Skeletal muscle tissue (tissue), 4 donors: ENCODE results near the gene STEAP2. TPM values are rescaled to one million over a fixed set of nuclear protein-coding genes. Genes with fewer than 3 reads are reported as not detected.

ENCODE experiments used
- H3K27ac ChIP-seq: one replicate; pipeline ENCODE4 v1.7.0; 2013; ENCODE audit warnings: mild to moderate bottlenecking, low read depth, low read length, inconsistent platforms
- H3K27me3 ChIP-seq, 3 donors: one replicate each; pipeline ENCODE4 v1.7.0; 2013; ENCODE audit warnings: low read length in 3 of 3; ENCODE audit not compliant: control insufficient read depth in 3 of 3, insufficient read depth in 3 of 3
- H3K36me3 ChIP-seq, 3 donors: one replicate each; pipeline ENCODE4 v1.7.0; 2013; ENCODE audit warnings: low read length in 3 of 3; ENCODE audit not compliant: control insufficient read depth in 3 of 3, insufficient read depth in 3 of 3
- H3K4me1 ChIP-seq, 3 donors: one replicate each; pipeline ENCODE4 v1.7.0; 2013; ENCODE audit warnings: low read length in 3 of 3, mild to moderate bottlenecking in 3 of 3; ENCODE audit not compliant: control insufficient read depth in 3 of 3, insufficient read depth in 3 of 3
- H3K4me3 ChIP-seq, 3 donors: one replicate each; pipeline ENCODE4 v1.7.0; 2013; ENCODE audit warnings: low read length in 3 of 3
- H3K9ac ChIP-seq, 3 donors: one replicate each; pipeline ENCODE4 v1.7.0; 2013; ENCODE audit warnings: low read length in 3 of 3, mild to moderate bottlenecking in 3 of 3, moderate library complexity in 2 of 3, low read depth in 1 of 3
- H3K9me3 ChIP-seq, 3 donors: one replicate each; pipeline ENCODE4 v1.7.0; 2013; ENCODE audit warnings: low read length in 3 of 3; ENCODE audit not compliant: control insufficient read depth in 3 of 3
- total RNA-seq: library from RNA; depleted of rRNA; stranded (reverse); fragments of >200 nt; gene quantifications from one replicate; pipeline ENCODE4 v1.2.3, GENCODE V29; 2014
- donor health status: Osteomylitis.

Gene STEAP2
- total RNA-seq, 1 donor from 2014 or later = 2.6 TPM

DNA sequence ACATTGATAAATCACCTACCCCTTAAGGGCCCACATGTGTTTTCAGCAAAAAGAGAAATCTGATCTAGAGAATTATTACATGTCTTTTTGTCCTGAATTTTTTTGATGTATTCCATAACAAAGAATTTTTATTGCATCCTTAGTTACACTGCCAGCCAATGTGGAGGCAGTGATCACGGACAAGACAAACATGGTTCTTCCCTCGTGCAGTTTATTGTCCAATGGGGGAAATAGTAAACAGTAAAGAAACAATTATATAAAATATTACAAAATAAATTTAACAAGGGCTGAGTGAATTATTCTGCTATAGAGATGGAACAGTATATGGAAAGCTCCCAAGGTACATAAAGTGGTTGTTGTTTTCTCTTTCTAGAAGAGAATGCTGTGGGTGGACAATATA lies 2.0 kb downstream of the STEAP2 start:
- no peaks in the 10 kb centered on the region for H3K27me3 ChIP-seq
- peaks cover 3 to 8% (median 8%) of the 10 kb centered on the region in 3 donors for H3K4me1 ChIP-seq
- no peak overlapping the region for H3K4me3 ChIP-seq
- no peak overlapping the region for H3K9ac ChIP-seq
- H3K9me3 ChIP-seq = no peaks in the 10 kb centered on the region
- H3K36me3 ChIP-seq = no peaks in the 10 kb centered on the region
- no peak overlapping the region for H3K27ac ChIP-seq

GRCh38 chr7:90216080-90216674 lies 4.6 kb downstream of the STEAP2 start:
- Histone ChIP-seq H3K27me3 (no peaks in the 10 kb centered on the region), H3K9ac (no peak overlapping the region), H3K27ac (no peak overlapping the region)

DNA sequence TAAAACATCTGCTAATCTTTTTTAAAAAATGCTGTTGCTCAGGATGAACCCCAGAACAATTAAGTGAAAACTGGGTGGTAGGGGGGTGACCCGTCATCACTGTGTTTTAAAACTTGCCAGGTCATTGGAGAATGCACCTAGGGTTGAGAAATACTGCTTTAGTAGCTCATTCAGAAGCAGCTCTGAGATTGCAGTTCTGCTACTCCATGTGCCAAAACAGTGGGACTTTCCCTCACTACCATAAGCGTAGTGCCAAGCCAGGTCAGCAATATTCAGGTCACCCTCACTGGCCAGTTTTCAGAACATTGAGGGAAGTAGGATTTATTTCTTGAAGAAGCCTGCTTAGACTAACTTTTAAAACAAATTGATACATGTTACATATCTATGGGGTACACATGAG lies 5.2 kb downstream of the STEAP2 start:
- no peaks in the 10 kb centered on the region for H3K9me3 ChIP-seq
- no peak overlapping the region for H3K27ac ChIP-seq
- peaks cover 3 to 6% (median 3%) of the 10 kb centered on the region in 3 donors for H3K4me1 ChIP-seq
- no peak overlapping the region for H3K9ac ChIP-seq
- no peak overlapping the region for H3K4me3 ChIP-seq
- H3K36me3 ChIP-seq = no peaks in the 10 kb centered on the region
- no peaks in the 10 kb centered on the region for H3K27me3 ChIP-seq

More at GRCh38 chr7:90216080-90216674, 4.6 kb downstream of the STEAP2 start:
- Histone ChIP-seq H3K4me3 (no peak overlapping the region), H3K9me3 (no peaks in the 10 kb centered on the region), H3K4me1 (peaks cover 3 to 8% (median 5%) of the 10 kb centered on the region in 3 donors), H3K36me3 (no peaks in the 10 kb centered on the region)

DNA sequence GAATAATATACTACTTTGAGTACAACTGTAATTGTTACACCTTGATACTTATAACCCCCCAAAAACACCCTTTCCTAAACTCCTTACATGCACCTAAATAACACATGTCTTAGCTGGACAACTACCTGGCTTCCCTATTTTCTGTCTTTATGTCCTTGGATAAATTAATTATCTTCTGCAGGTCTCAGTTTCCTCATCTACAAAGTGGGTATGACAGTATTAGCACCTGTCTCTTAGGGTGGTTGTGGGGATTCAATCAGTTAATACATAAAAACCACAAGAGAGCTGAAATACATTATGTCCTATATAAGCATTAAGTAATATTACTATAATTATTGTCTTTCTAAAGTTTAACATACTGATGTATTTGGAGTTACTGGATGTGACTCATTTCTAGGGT lies 10.8 kb downstream of the STEAP2 start:
- Histone ChIP-seq H3K9me3 (no peaks in the 10 kb centered on the region), H3K4me3 (no peak overlapping the region), H3K27me3 (peaks cover 0 to 3% (median 0%) of the 10 kb centered on the region in 3 donors), H3K27ac (peak overlapping the region; percentile 57), H3K9ac (no peak overlapping the region), H3K4me1 (peaks cover 0 to 3% (median 0%) of the 10 kb centered on the region in 3 donors), H3K36me3 (no peaks in the 10 kb centered on the region)

GRCh38 chr7:90222811-90223725 lies 11.5 kb downstream of the STEAP2 start:
- no peak overlapping the region for H3K4me3 ChIP-seq
- peak overlapping the region; percentile 43 for H3K27ac ChIP-seq
- H3K36me3 ChIP-seq = no peaks in the 10 kb centered on the region
- no peak overlapping the region for H3K9ac ChIP-seq
- no peaks in the 10 kb centered on the region for H3K9me3 ChIP-seq
- peaks cover 0 to 3% (median 0%) of the 10 kb centered on the region in 3 donors for H3K4me1 ChIP-seq
- H3K27me3 ChIP-seq = peaks cover 0 to 3% (median 0%) of the 10 kb centered on the region in 3 donors

- no peaks in the 10 kb centered on the region for H3K36me3 ChIP-seq
- H3K9me3 ChIP-seq = no peaks in the 10 kb centered on the region
- no peak overlapping the region for H3K9ac ChIP-seq
- no peak overlapping the region for H3K4me3 ChIP-seq
- H3K27me3 ChIP-seq = peaks cover 0 to 3% (median 0%) of the 10 kb centered on the region in 3 donors
- no peak overlapping the region for H3K27ac ChIP-seq
- H3K4me1 ChIP-seq = peaks cover 0 to 3% (median 0%) of the 10 kb centered on the region in 3 donors
Measured at GRCh38 chr7:90224195-90224594, 12.7 kb downstream of the STEAP2 start.

DNA sequence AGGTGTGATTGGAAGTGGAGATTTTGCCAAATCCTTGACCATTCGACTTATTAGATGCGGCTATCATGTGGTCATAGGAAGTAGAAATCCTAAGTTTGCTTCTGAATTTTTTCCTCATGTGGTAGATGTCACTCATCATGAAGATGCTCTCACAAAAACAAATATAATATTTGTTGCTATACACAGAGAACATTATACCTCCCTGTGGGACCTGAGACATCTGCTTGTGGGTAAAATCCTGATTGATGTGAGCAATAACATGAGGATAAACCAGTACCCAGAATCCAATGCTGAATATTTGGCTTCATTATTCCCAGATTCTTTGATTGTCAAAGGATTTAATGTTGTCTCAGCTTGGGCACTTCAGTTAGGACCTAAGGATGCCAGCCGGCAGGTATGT lies 13.6 kb downstream of the STEAP2 start:
- Histone ChIP-seq H3K4me1 (peaks cover 0 to 3% (median 0%) of the 10 kb centered on the region in 3 donors), H3K9ac (no peak overlapping the region), H3K27me3 (peaks cover 0 to 3% (median 0%) of the 10 kb centered on the region in 3 donors), H3K36me3 (no peaks in the 10 kb centered on the region), H3K27ac (no peak overlapping the region), H3K4me3 (no peak overlapping the region), H3K9me3 (no peaks in the 10 kb centered on the region)

GRCh38 chr7:90225601-90226000 lies 14.1 kb downstream of the STEAP2 start:
- Histone ChIP-seq H3K4me1 (peaks cover 0 to 3% (median 0%) of the 10 kb centered on the region in 3 donors), H3K9ac (no peak overlapping the region), H3K9me3 (no peaks in the 10 kb centered on the region), H3K27ac (no peak overlapping the region), H3K27me3 (peaks cover 0 to 3% (median 0%) of the 10 kb centered on the region in 3 donors), H3K36me3 (no peaks in the 10 kb centered on the region), H3K4me3 (no peak overlapping the region)

DNA sequence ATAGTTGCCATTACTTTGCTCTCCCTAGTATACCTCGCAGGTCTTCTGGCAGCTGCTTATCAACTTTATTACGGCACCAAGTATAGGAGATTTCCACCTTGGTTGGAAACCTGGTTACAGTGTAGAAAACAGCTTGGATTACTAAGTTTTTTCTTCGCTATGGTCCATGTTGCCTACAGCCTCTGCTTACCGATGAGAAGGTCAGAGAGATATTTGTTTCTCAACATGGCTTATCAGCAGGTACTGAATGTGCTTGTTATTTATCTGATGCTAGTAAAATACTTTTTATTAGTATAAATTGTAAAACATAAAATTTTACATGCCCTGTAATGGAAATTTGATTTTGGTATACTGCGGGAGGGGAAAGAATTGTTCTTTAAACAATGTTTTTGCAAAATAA lies 15.7 kb downstream of the STEAP2 start:
- H3K27ac ChIP-seq = no peak overlapping the region
- no peak overlapping the region for H3K9ac ChIP-seq
- no peaks in the 10 kb centered on the region for H3K9me3 ChIP-seq
- peaks cover 0 to 3% (median 0%) of the 10 kb centered on the region in 3 donors for H3K4me1 ChIP-seq
- no peak overlapping the region for H3K4me3 ChIP-seq
- peaks cover 0 to 3% (median 0%) of the 10 kb centered on the region in 3 donors for H3K27me3 ChIP-seq
- H3K36me3 ChIP-seq = no peaks in the 10 kb centered on the region

DNA sequence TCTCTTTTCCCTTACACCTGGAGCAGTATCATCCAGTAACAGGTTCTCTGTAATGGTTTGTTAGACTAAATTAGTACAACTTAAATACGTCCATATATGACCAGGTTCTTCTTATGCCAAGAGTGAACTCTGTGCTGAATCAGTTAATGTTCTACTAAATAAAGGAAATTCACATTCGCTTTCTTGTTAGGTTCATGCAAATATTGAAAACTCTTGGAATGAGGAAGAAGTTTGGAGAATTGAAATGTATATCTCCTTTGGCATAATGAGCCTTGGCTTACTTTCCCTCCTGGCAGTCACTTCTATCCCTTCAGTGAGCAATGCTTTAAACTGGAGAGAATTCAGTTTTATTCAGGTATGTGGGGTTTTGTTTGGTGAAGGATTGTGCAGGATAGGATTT lies 18.1 kb downstream of the STEAP2 start:
- H3K36me3 ChIP-seq = no peaks in the 10 kb centered on the region
- no peaks in the 10 kb centered on the region for H3K9me3 ChIP-seq
- H3K4me1 ChIP-seq = no peaks in the 10 kb centered on the region

More for the DNA sequence above, 18.1 kb downstream of the STEAP2 start:
- no peak overlapping the region for H3K27ac ChIP-seq
- no peak overlapping the region for H3K9ac ChIP-seq
- H3K4me3 ChIP-seq = no peak overlapping the region
- H3K27me3 ChIP-seq = no peaks in the 10 kb centered on the region
